OCI-LY1 (cell line): ENCODE data around the gene FDPS.

Experiments
- H2AFZ ChIP-seq: fragments of 200-600 bp; sonication (generic), shearing (Covaris generic); 2 replicates; pipeline ENCODE4 v1.6.0; 2014; ENCODE audit warnings: antibody characterized with exemption, mild to moderate bottlenecking, low read length
- H3F3A ChIP-seq: fragments of 200-600 bp; sonication (generic), shearing (Covaris generic); 2 replicates; pipeline ENCODE4 v1.6.0; 2014; ENCODE audit warnings: mild to moderate bottlenecking, antibody characterized with exemption, low read length, moderate library complexity; ENCODE audit not compliant: insufficient read depth
- H3K27ac ChIP-seq: fragments of 200-600 bp; sonication (generic); 2 replicates; pipeline ENCODE4 v1.5.1; 2014; ENCODE audit warnings: low read length, mixed run types, mild to moderate bottlenecking, low read depth; ENCODE audit not compliant: poor library complexity, severe bottlenecking
- H3K27me3 ChIP-seq: fragments of 200-600 bp; sonication (generic); 2 replicates; pipeline ENCODE4 v1.6.0; 2014; ENCODE audit warnings: antibody characterized with exemption, mild to moderate bottlenecking, low read length, moderate library complexity; ENCODE audit not compliant: insufficient read depth
- H3K36me3 ChIP-seq: fragments of 200-600 bp; sonication (generic); 2 replicates; pipeline ENCODE4 v1.6.1; 2014; ENCODE audit warnings: mild to moderate bottlenecking, antibody characterized with exemption, low read length, moderate library complexity, mixed read lengths; ENCODE audit not compliant: insufficient read depth
- H3K4me1 ChIP-seq: fragments of 200-600 bp; sonication (generic); 2 replicates; pipeline ENCODE4 v1.5.1; 2014; ENCODE audit warnings: mild to moderate bottlenecking, low read length, moderate library complexity; ENCODE audit not compliant: insufficient read depth, severe bottlenecking
- H3K4me2 ChIP-seq: fragments of 200-600 bp; sonication (generic), shearing (Covaris generic); 2 replicates; pipeline ENCODE4 v1.6.1; 2014; ENCODE audit warnings: low read length
- H3K4me3 ChIP-seq: fragments of 200-600 bp; sonication (generic); 2 replicates; pipeline ENCODE4 v1.5.1; 2014; ENCODE audit warnings: low read length, low read depth, mild to moderate bottlenecking, mixed read lengths; ENCODE audit not compliant: poor library complexity, severe bottlenecking
- H3K79me2 ChIP-seq: fragments of 200-600 bp; shearing (Covaris generic); 2 replicates; pipeline ENCODE4 v1.6.1; 2016; ENCODE audit warnings: mixed run types, low read length, mixed read lengths; ENCODE audit not compliant: insufficient read depth
- H3K9ac ChIP-seq: fragments of 200-600 bp; sonication (generic), shearing (Covaris generic); 2 replicates; pipeline ENCODE4 v1.6.1; 2014; ENCODE audit warnings: mild to moderate bottlenecking, low read length, mixed read lengths
- H3K9me2 ChIP-seq: fragments of 200-600 bp; sonication (generic), shearing (Covaris generic); 2 replicates; pipeline ENCODE4 v1.6.1; 2014; ENCODE audit warnings: low read depth, mild to moderate bottlenecking, low read length, mixed read lengths
- H3K9me3 ChIP-seq: fragments of 200-600 bp; shearing (Covaris generic); 2 replicates; pipeline ENCODE4 v1.6.1; 2014; ENCODE audit warnings: low read length, mixed read lengths
- H4K20me1 ChIP-seq: fragments of 200-600 bp; sonication (generic), shearing (Covaris generic); 2 replicates; pipeline ENCODE4 v1.6.0; 2016; ENCODE audit warnings: mild to moderate bottlenecking, low read length; ENCODE audit not compliant: insufficient read depth
- EZH2 ChIP-seq: fragments of 200-600 bp; sonication (generic), shearing (Covaris generic); IDR thresholded peaks from 2 replicates; pipeline ENCODE4 v1.8.0; 2017; ENCODE audit warnings: borderline replicate concordance, mixed run types, mild to moderate bottlenecking, antibody characterized with exemption, low read length, moderate library complexity, mixed read lengths
- TF ChIP-seq, protein P1 (sequence below): fragments of 200-600 bp; sonication (generic), shearing (Covaris generic); IDR thresholded peaks from 2 replicates; pipeline ENCODE4 v1.5.1; 2017; ENCODE audit warnings: mild to moderate bottlenecking, antibody characterized with exemption, low read length, moderate library complexity, mixed read lengths

Gene FDPS

DNA sequence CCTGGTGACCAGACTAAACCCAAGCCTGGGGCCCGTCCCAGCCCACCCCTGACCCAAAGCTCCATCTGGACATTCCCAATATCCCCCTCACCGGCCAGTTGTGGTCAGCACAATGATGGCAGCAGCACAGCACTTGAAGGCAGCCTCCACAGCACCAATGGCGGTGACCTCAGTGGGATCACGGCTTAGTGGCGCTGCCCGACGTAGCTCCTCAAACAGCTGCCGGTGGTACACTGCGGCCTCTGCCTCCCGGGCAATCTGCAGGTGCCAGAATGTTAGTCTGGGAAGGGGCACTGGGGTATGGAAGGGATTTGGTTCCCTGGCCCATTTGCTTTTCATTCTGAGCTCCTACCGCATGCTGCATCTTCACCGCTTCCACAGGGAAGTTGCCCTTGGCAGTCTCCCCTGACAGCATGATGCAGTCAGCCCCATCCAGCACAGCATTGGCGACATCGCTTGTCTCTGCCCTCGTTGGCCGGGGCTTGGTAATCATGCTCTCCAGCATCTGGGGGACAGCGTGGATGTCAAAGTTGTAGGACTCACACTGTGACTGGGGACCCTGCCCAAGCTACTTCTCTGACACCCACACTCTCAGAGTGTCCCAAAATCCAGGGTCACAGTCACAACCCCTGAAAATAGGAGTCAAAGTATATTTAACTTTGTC lies 15.4 kb upstream of the FDPS start:
- TF ChIP-seq, protein P1, sequence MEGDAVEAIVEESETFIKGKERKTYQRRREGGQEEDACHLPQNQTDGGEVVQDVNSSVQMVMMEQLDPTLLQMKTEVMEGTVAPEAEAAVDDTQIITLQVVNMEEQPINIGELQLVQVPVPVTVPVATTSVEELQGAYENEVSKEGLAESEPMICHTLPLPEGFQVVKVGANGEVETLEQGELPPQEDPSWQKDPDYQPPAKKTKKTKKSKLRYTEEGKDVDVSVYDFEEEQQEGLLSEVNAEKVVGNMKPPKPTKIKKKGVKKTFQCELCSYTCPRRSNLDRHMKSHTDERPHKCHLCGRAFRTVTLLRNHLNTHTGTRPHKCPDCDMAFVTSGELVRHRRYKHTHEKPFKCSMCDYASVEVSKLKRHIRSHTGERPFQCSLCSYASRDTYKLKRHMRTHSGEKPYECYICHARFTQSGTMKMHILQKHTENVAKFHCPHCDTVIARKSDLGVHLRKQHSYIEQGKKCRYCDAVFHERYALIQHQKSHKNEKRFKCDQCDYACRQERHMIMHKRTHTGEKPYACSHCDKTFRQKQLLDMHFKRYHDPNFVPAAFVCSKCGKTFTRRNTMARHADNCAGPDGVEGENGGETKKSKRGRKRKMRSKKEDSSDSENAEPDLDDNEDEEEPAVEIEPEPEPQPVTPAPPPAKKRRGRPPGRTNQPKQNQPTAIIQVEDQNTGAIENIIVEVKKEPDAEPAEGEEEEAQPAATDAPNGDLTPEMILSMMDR = no peak
- no peak for TF ChIP-seq EZH2

DNA sequence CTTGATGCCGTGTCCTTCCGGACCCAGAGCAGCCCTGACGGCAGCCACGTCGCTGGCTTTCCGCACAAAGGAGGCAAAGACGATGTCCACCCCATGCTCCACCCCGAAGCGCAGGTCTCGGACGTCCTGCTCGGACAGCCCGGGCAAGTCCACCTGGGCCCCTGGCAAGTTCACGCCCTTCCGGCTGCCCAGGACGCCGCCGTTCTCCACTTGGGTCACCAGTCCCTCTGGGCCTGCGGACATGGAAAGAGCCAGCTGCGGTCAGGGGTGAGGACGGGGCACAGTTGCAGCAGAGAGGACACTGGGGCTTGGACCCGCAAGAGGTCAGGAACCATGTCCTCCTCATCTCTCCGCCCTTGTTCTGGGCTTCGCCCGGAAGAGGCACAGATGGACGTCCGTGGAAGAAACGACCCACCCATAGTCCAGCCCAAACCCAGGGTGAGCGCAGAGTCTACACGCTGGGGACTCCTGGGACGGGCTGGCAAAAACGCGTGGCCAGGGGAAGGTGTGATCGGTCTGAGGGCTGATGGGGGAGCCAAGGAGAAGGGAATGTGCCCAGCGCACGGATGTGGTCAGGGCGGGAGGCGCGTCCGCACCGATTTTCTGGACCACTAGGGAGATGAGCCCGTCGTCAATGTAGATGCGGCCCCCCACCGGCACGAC lies 14.0 kb upstream of the FDPS start:
- H4K20me1 ChIP-seq = no peaks in the 10 kb centered on the region
- no peaks in the 10 kb centered on the region for H3K79me2 ChIP-seq
- H3K9me2 ChIP-seq = no peaks in the 10 kb centered on the region
- no peak overlapping the region for H3K27ac ChIP-seq
- no peaks in the 10 kb centered on the region for H3K36me3 ChIP-seq
- H3K9me3 ChIP-seq = no peaks in the 10 kb centered on the region
- no peaks in the 10 kb centered on the region for H3F3A ChIP-seq
- no peak overlapping the region for H3K4me3 ChIP-seq
- no peak overlapping the region for H3K9ac ChIP-seq
- no peak overlapping the region for H3K4me2 ChIP-seq
- H2AFZ ChIP-seq = no peak overlapping the region
- TF ChIP-seq, protein P1 = no peak
- no peak for TF ChIP-seq EZH2
- H3K27me3 ChIP-seq = 0 out of 2 replicates have a peak, but pooled peaks cover 3% of the 10 kb centered on the region
- peaks cover 14% of the 10 kb centered on the region for H3K4me1 ChIP-seq

More for the DNA sequence above, 15.4 kb upstream of the FDPS start:
- H3F3A ChIP-seq = no peaks in the 10 kb centered on the region
- no peaks in the 10 kb centered on the region for H3K9me3 ChIP-seq
- no peaks in the 10 kb centered on the region for H3K9me2 ChIP-seq
- H3K9ac ChIP-seq = no peak overlapping the region
- no peak overlapping the region for H3K4me3 ChIP-seq
- no peak overlapping the region for H3K27ac ChIP-seq
- H3K27me3 ChIP-seq = 0 out of 2 replicates have a peak, but pooled peaks cover 3% of the 10 kb centered on the region
- H3K4me2 ChIP-seq = no peak overlapping the region
- peaks cover 14% of the 10 kb centered on the region for H3K4me1 ChIP-seq
- no peaks in the 10 kb centered on the region for H3K79me2 ChIP-seq
- no peaks in the 10 kb centered on the region for H3K36me3 ChIP-seq
- no peaks in the 10 kb centered on the region for H4K20me1 ChIP-seq
- H2AFZ ChIP-seq = no peak overlapping the region

DNA sequence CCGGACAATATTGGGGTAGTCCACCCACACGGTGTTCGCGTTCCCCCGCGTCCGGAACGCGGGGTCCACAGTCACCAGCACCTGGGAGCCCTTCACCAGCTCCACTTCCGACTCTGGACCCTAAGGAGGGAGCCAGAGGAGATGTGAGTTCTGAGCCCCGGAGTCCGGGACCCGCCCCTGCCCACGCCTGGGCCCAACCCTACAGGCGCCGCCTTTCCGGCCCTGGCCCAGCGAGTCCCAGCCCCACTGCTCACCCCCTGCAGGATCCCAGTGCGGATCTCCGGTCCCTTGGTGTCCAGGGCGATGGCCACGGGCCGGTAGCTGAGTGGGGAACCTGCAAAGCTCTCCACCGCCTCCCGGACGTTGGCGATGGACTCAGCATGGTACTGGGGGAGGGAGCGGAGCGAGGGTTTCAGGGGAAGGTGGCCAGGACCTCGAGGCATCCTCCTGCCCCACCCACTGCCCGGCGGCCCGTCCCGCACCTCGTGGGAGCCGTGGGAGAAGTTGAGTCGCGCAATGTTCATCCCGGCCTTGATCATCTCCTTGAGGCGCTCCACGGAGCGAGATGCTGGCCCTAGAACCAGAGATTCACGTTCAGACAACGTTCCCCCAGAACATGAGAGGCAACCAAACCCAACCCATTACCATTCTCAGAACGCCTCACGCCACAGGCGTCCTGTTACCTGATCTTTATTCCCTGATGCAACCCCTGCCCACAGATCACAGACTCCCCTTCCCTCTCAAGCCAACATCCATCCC lies 13.3 kb upstream of the FDPS start:
- H2AFZ ChIP-seq = no peak overlapping the region

More for the DNA sequence above, 13.3 kb upstream of the FDPS start:
- TF ChIP-seq, protein P1 = no peak
- no peak for TF ChIP-seq EZH2
- Histone ChIP-seq H3K4me3 (no peak overlapping the region), H3K9me3 (no peaks in the 10 kb centered on the region), H3K27me3 (0 out of 2 replicates have a peak, but pooled peaks cover 3% of the 10 kb centered on the region), H3K9me2 (no peaks in the 10 kb centered on the region), H3K36me3 (no peaks in the 10 kb centered on the region), H3K4me2 (no peak overlapping the region), H3K4me1 (peaks cover 14% of the 10 kb centered on the region), H3K27ac (no peak overlapping the region), H4K20me1 (no peaks in the 10 kb centered on the region), H3F3A (no peaks in the 10 kb centered on the region), H3K79me2 (no peaks in the 10 kb centered on the region), H3K9ac (no peak overlapping the region)
